PFSK-1 (cell line): ENCODE data around the gene CFAP157.

Experiments
- POLR2AphosphoS5 ChIP-seq: IDR thresholded peaks from 2 replicates; pipeline ENCODE4 v1.6.1; 2012; ENCODE audit warnings: low read depth, mild to moderate bottlenecking, control low read depth, low read length, moderate library complexity
- SIN3A ChIP-seq: IDR thresholded peaks from 2 replicates; pipeline ENCODE4 v1.6.1; 2012; ENCODE audit warnings: mild to moderate bottlenecking, low read length, moderate library complexity, borderline replicate concordance; ENCODE audit not compliant: insufficient read depth
- TAF1 ChIP-seq: IDR thresholded peaks from 2 replicates; pipeline ENCODE4 v1.6.1; 2012; ENCODE audit warnings: low read length, control low read depth, borderline replicate concordance; ENCODE audit not compliant: insufficient read depth
- TF ChIP-seq, protein P1 (sequence below), 2 experiments: IDR thresholded peaks; 2 replicates each; pipeline versions ENCODE4 v1.6.1 to v1.8.0; 2011 to 2012; ENCODE audit warnings: low read depth in 2 of 2, low read length in 2 of 2, control low read depth in 1 of 2, inconsistent platforms in 1 of 2, mild to moderate bottlenecking in 1 of 2, moderate library complexity in 1 of 2; ENCODE audit not compliant: insufficient read depth in 1 of 2

DNA sequence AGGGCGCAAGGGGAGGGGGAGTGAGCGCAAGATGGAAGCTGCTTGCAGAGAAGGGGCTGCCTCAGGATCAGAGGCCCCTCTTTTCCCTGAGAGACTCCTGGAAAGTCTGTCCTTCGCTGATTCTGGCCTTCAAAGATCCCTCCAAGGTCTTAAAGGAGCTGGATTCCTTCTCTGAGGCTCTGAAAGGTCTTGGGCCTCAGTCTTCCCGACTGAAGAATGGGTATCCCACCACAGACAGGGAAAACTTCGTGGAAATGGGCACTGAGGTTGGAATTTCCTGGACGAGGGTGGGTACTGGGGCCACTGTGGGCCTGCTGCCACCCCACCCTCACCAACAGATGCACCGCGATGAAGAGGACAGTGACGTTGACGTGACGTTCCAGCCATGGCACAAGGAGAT lies 5.6 kb downstream of the CFAP157 start:
- TF ChIP-seq POLR2AphosphoS5 (no peak), TAF1 (no peak), SIN3A (no peak)
- TF ChIP-seq, protein P1, sequence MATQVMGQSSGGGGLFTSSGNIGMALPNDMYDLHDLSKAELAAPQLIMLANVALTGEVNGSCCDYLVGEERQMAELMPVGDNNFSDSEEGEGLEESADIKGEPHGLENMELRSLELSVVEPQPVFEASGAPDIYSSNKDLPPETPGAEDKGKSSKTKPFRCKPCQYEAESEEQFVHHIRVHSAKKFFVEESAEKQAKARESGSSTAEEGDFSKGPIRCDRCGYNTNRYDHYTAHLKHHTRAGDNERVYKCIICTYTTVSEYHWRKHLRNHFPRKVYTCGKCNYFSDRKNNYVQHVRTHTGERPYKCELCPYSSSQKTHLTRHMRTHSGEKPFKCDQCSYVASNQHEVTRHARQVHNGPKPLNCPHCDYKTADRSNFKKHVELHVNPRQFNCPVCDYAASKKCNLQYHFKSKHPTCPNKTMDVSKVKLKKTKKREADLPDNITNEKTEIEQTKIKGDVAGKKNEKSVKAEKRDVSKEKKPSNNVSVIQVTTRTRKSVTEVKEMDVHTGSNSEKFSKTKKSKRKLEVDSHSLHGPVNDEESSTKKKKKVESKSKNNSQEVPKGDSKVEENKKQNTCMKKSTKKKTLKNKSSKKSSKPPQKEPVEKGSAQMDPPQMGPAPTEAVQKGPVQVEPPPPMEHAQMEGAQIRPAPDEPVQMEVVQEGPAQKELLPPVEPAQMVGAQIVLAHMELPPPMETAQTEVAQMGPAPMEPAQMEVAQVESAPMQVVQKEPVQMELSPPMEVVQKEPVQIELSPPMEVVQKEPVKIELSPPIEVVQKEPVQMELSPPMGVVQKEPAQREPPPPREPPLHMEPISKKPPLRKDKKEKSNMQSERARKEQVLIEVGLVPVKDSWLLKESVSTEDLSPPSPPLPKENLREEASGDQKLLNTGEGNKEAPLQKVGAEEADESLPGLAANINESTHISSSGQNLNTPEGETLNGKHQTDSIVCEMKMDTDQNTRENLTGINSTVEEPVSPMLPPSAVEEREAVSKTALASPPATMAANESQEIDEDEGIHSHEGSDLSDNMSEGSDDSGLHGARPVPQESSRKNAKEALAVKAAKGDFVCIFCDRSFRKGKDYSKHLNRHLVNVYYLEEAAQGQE (IDR thresholded peaks at IDR 0.05; ENCODE audit: insufficient read depth in 1 of 2, low read depth in 2 of 2, low read length in 2 of 2) = no peak
